ENCODE results near the gene NKAIN2.

GRCh38 chr6:124066946-124067552 is 263.4 kb downstream of the NKAIN2 start:
- TF ChIP-seq OSR1 (CRISPR knock-in tag; IDR thresholded peaks at IDR 0.05) (no peak), CREB5 (CRISPR knock-in tag; IDR thresholded peaks at IDR 0.05; ENCODE audit: low read depth) (no peak), ZFP3 (CRISPR knock-in tag; IDR thresholded peaks at IDR 0.05) (no peak), RARB (CRISPR knock-in tag; IDR thresholded peaks at IDR 0.05) (no peak), ARNTL (CRISPR knock-in tag; IDR thresholded peaks at IDR 0.05; ENCODE audit: borderline replicate concordance, low read depth) (no peak)
